Measurements from ENCODE around the gene PPP1R11. TPM values are rescaled to one million over a fixed set of nuclear protein-coding genes. Genes with fewer than 3 reads are reported as not detected.

PPP1R11 gene
- total RNA-seq, 1 experiment from 2014 or later, result 59.2 TPM

DNA sequence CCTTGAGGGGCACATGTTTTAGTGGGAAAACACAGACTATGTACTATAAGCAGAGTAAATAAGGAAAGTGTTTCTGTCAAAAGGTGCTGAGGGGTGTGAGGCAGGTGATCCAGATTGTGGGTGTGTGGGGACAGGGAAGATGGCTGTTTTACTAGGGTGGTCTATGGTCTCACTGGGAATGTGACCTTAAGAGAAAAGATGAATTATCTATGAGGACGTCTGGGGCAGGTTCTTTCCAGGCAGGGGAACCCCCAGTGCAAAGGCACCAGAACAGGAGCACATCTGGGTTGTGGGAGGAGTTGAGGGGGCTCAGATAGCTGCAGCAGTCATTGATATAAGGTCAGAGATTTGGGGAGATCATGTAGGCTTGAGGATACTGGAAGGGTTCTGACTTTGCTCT lies 24.1 kb upstream of the PPP1R11 start:
- TF ChIP-seq, protein P1, sequence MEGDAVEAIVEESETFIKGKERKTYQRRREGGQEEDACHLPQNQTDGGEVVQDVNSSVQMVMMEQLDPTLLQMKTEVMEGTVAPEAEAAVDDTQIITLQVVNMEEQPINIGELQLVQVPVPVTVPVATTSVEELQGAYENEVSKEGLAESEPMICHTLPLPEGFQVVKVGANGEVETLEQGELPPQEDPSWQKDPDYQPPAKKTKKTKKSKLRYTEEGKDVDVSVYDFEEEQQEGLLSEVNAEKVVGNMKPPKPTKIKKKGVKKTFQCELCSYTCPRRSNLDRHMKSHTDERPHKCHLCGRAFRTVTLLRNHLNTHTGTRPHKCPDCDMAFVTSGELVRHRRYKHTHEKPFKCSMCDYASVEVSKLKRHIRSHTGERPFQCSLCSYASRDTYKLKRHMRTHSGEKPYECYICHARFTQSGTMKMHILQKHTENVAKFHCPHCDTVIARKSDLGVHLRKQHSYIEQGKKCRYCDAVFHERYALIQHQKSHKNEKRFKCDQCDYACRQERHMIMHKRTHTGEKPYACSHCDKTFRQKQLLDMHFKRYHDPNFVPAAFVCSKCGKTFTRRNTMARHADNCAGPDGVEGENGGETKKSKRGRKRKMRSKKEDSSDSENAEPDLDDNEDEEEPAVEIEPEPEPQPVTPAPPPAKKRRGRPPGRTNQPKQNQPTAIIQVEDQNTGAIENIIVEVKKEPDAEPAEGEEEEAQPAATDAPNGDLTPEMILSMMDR (IDR thresholded peaks at IDR 0.05), result no peak
- TF ChIP-seq POLR2AphosphoS5 (IDR thresholded peaks at IDR 0.05; ENCODE audit: low read depth, low read length) (no peak), TCF7L2 (IDR thresholded peaks at IDR 0.05; ENCODE audit: low read depth, low read length) (no peak)
- Histone ChIP-seq H3K4me3 (ENCODE audit: low read depth in 2 of 2, low read length in 2 of 2) (no peak overlapping the region), H3K36me3 (ENCODE audit: control insufficient read depth, insufficient read depth, low read length) (no peaks in the 10 kb centered on the region), H3K4me1 (ENCODE audit: control insufficient read depth, insufficient read depth, low read length) (no peaks in the 10 kb centered on the region), H3K27ac (ENCODE audit: low read length) (no peak overlapping the region), H3K27me3 (ENCODE audit: control insufficient read depth, insufficient read depth, low read length) (no peaks in the 10 kb centered on the region), H3K9me3 (ENCODE audit: control insufficient read depth, insufficient read depth, low read depth, low read length) (no peaks in the 10 kb centered on the region)
- no peak for ATAC-seq
- DNase-seq (ENCODE audit: low read depth, low spot score), result no peak
- intact Hi-C loops (cut with micrococcal nuclease; ENCODE audit: unreplicated experiment), result no loop called here
- ChIA-PET CTCF (no interaction called here), POLR2A (no interaction called here)
- in situ Hi-C loops (cut with HindIII; ENCODE audit: low pct_unique_long_range_greater_than_20kb, low sequenced_read_pairs), result no loop called here
- BruUV-seq (replicated peaks), result no TSS peak

DNA sequence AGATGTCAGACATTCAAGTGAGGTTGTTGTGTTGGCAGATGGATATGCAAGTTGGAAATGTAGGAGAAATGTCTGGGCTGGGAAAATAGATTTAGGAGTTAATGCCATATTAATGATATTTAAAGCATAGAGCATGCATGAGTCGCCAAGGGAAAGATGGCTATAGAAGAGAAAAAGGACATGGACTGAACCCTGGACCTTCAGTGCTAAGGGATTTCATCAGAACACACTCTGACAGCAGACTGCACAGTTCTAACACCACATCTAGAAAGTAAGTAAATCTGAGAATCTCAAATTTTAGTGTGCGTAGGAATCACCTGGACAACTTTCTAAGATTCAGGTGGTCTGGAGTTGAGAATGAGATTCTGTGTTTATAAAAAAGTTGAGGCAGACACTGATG lies 23.3 kb upstream of the PPP1R11 start:
- Histone ChIP-seq H3K4me3 (ENCODE audit: low read depth in 2 of 2, low read length in 2 of 2) (no peak overlapping the region), H3K4me1 (ENCODE audit: control insufficient read depth, insufficient read depth, low read length) (no peaks in the 10 kb centered on the region), H3K27me3 (ENCODE audit: control insufficient read depth, insufficient read depth, low read length) (no peaks in the 10 kb centered on the region), H3K9me3 (ENCODE audit: control insufficient read depth, insufficient read depth, low read depth, low read length) (no peaks in the 10 kb centered on the region), H3K36me3 (ENCODE audit: control insufficient read depth, insufficient read depth, low read length) (no peaks in the 10 kb centered on the region), H3K27ac (ENCODE audit: low read length) (no peak overlapping the region)
- in situ Hi-C loops (cut with HindIII; ENCODE audit: low pct_unique_long_range_greater_than_20kb, low sequenced_read_pairs), result no loop called here
- ATAC-seq, result no peak
- DNase-seq (ENCODE audit: low read depth, low spot score), result no peak
- TF ChIP-seq, protein P1 (IDR thresholded peaks at IDR 0.05), result no peak
- TF ChIP-seq POLR2AphosphoS5 (IDR thresholded peaks at IDR 0.05; ENCODE audit: low read depth, low read length) (no peak), SIN3A (IDR thresholded peaks at IDR 0.05; ENCODE audit: borderline replicate concordance, insufficient read depth, low read depth, low read length) (no peak), TCF7L2 (IDR thresholded peaks at IDR 0.05; ENCODE audit: low read depth, low read length) (no peak)
- TF ChIP-seq, protein P2, sequence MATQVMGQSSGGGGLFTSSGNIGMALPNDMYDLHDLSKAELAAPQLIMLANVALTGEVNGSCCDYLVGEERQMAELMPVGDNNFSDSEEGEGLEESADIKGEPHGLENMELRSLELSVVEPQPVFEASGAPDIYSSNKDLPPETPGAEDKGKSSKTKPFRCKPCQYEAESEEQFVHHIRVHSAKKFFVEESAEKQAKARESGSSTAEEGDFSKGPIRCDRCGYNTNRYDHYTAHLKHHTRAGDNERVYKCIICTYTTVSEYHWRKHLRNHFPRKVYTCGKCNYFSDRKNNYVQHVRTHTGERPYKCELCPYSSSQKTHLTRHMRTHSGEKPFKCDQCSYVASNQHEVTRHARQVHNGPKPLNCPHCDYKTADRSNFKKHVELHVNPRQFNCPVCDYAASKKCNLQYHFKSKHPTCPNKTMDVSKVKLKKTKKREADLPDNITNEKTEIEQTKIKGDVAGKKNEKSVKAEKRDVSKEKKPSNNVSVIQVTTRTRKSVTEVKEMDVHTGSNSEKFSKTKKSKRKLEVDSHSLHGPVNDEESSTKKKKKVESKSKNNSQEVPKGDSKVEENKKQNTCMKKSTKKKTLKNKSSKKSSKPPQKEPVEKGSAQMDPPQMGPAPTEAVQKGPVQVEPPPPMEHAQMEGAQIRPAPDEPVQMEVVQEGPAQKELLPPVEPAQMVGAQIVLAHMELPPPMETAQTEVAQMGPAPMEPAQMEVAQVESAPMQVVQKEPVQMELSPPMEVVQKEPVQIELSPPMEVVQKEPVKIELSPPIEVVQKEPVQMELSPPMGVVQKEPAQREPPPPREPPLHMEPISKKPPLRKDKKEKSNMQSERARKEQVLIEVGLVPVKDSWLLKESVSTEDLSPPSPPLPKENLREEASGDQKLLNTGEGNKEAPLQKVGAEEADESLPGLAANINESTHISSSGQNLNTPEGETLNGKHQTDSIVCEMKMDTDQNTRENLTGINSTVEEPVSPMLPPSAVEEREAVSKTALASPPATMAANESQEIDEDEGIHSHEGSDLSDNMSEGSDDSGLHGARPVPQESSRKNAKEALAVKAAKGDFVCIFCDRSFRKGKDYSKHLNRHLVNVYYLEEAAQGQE (IDR thresholded peaks at IDR 0.05; ENCODE audit: insufficient read depth in 1 of 2, low read depth in 2 of 2, low read length in 1 of 2), result no peak
- ChIA-PET CTCF (no interaction called here), POLR2A (no interaction called here)
- no TSS peak for BruUV-seq (replicated peaks)
- intact Hi-C loops (cut with micrococcal nuclease; ENCODE audit: unreplicated experiment), result no loop called here

DNA sequence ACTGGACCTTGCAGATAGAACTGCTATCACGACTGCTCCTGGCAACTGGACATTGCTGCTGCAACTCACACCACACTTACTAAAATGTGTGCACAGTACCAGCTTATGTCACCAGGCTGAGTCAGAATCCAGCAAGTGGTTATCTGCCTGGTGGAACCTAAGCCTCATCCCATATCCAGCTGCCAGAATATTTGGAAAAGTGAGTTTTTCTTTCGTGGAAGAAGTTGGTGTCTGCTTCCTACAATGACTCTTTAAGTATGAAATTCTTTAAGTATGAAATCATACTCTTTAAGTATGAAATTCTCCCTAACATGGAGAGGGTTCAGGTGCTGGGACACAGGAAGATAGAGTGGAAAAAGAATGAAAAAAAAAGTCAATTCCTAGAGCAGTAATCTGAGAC lies 22.4 kb upstream of the PPP1R11 start:
- ChIA-PET POLR2A (no interaction called here), CTCF (no interaction called here)
- intact Hi-C loops (cut with micrococcal nuclease; ENCODE audit: unreplicated experiment), result no loop called here
- BruUV-seq (replicated peaks), result no TSS peak
- TF ChIP-seq, protein P2 (IDR thresholded peaks at IDR 0.05; ENCODE audit: insufficient read depth in 1 of 2, low read depth in 2 of 2, low read length in 1 of 2), result no peak
- no peaks in the 10 kb centered on the region for H3K27me3 ChIP-seq (ENCODE audit: control insufficient read depth, insufficient read depth, low read length)
- H3K27ac ChIP-seq (ENCODE audit: low read length), result no peak overlapping the region
- ATAC-seq, result no peak
- H3K9me3 ChIP-seq (ENCODE audit: control insufficient read depth, insufficient read depth, low read depth, low read length), result no peaks in the 10 kb centered on the region
- no peak for DNase-seq (ENCODE audit: low read depth, low spot score)
- in situ Hi-C loops (cut with HindIII; ENCODE audit: low pct_unique_long_range_greater_than_20kb, low sequenced_read_pairs), result no loop called here
- H3K36me3 ChIP-seq (ENCODE audit: control insufficient read depth, insufficient read depth, low read length), result no peaks in the 10 kb centered on the region
- no peaks in the 10 kb centered on the region for H3K4me1 ChIP-seq (ENCODE audit: control insufficient read depth, insufficient read depth, low read length)
- no peak overlapping the region for H3K4me3 ChIP-seq (ENCODE audit: low read depth in 2 of 2, low read length in 2 of 2)
